ENCODE results near the gene IFT81.

DNA sequence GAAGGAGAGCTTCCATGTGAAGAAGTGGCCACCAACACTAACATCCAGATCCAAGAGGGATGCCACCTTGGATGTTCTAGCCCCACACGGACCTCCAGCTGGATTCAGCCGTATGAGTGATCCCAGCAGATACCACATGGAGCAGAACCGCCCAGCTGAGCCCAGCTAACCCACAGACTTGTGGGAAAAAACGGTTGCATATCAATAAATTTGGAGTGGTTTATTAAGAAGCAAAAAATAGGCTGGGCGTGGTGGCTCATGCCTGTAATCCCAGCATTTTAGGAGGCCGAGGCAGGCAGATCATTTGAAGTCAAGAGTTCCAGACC, 11.9 kb upstream of the IFT81 start:
- TF ChIP-seq EZH2phosphoT487 (IDR thresholded peaks at IDR 0.05; ENCODE audit: low read length) (no peak), EZH2 (optimal IDR thresholded peaks at IDR 0.05; ENCODE audit: low read depth, low read length) (no peak), CTCF (IDR thresholded peaks at IDR 0.05; ENCODE audit: low read length) (no peak)
